Measurements from ENCODE around the gene PLA2G4A. TPM values are rescaled to one million over a fixed set of nuclear protein-coding genes. Genes with fewer than 3 reads are reported as not detected.

PLA2G4A gene
- polyA plus RNA-seq, 1 of the 3 experiments (the other 2 are of a cell fraction), result 0.26 TPM

- Histone ChIP-seq H3K4me1 (ENCODE audit: control insufficient read depth in 1 of 2, insufficient read depth in 2 of 2, low read depth in 1 of 2, low read length in 1 of 2) (no peaks in the 10 kb centered on the region; a peak in 1 of 4 replicates), H3F3A (replicated peaks; ENCODE audit: insufficient read depth) (no peaks in the 10 kb centered on the region), H4K20me1 (ENCODE audit: insufficient read depth) (no peaks in the 10 kb centered on the region), H3K27me3 (ENCODE audit: insufficient read depth) (no peaks in the 10 kb centered on the region), H3K4me2 (no peak overlapping the region), H2AFZ (ENCODE audit: low read depth) (no peak overlapping the region), H3K4me3 (ENCODE audit: low read depth in 2 of 2, low read length in 1 of 2) (no peak overlapping the region), H3K9ac (no peak overlapping the region), H3K36me3 (replicated peaks in 1 of 2; ENCODE audit: control insufficient read depth in 1 of 2, insufficient read depth in 2 of 2, low read length in 1 of 2) (no peaks in the 10 kb centered on the region), H3K27ac (ENCODE audit: low read depth in 2 of 2, low read length in 1 of 2) (no peak overlapping the region), H3K79me2 (ENCODE audit: insufficient read depth) (no peaks in the 10 kb centered on the region), H3K9me2 (no peaks in the 10 kb centered on the region), H3K9me3 (no peaks in the 10 kb centered on the region)
- no peak for DNase-seq
- 62% methylated on average over 4 of the region's 4 CpGs for WGBS (ENCODE audit: low lambda C conversion rate)
- ChIA-PET POLR2A (no interaction called here), CTCF (interaction anchor here (1.3 to 1.5 kb wide), 3 partner anchors 19 to 46 kb away, joined by 3 to 4 read pairs (median 4); no protein-coding TSS in a partner anchor)
- TF ChIP-seq EP300 (IDR thresholded peaks at IDR 0.05; ENCODE audit: borderline replicate concordance in 1 of 2, low read depth in 1 of 2, low read length in 1 of 2) (no peak), POLR2AphosphoS5 (IDR thresholded peaks at IDR 0.05; ENCODE audit: low read depth, low read length) (no peak), TEAD4 (IDR thresholded peaks at IDR 0.05; ENCODE audit: borderline replicate concordance, insufficient read depth) (no peak), GABPA (IDR thresholded peaks at IDR 0.05; ENCODE audit: low read depth) (no peak), SIN3A (IDR thresholded peaks at IDR 0.05; ENCODE audit: borderline replicate concordance, low read depth, low read length) (no peak), REST (IDR thresholded peaks at IDR 0.05; ENCODE audit: low read depth, low read length) (no peak), CTCF (IDR thresholded peaks at IDR 0.05) (no peak), USF1 (IDR thresholded peaks at IDR 0.05; ENCODE audit: borderline replicate concordance, low read depth) (no peak), USF2 (IDR thresholded peaks at IDR 0.05; ENCODE audit: borderline replicate concordance, low read depth, low read length) (no peak), TAF1 (IDR thresholded peaks at IDR 0.05; ENCODE audit: borderline replicate concordance, low read depth, low read length) (no peak), ZBTB33 (IDR thresholded peaks at IDR 0.05; ENCODE audit: borderline replicate concordance, low read depth) (no peak), RFX5 (IDR thresholded peaks at IDR 0.05; ENCODE audit: low read length) (no peak)
Observed at GRCh38 chr1:187032316-187032981, 203.7 kb downstream of the PLA2G4A start.
